Activated CD8-positive, alpha-beta memory T cell treated with anti-CD3 and anti-CD28 coated beads, Interleukin-2, amount 50 U/mL, for 1 hour (primary cell): Measurements from ENCODE around the gene RPS28.
"Not testable (repeated sequence)": the region's sequence is repeated elsewhere in the genome, so short reads cannot be mapped to it uniquely, and the experiment has no call there.

Source experiments
- DNase-seq: peaks from one replicate; pipeline ENCODE4 v3.0.0-alpha.2; 2020; ENCODE audit errors: extremely low read depth

The RPS28 gene

DNA sequence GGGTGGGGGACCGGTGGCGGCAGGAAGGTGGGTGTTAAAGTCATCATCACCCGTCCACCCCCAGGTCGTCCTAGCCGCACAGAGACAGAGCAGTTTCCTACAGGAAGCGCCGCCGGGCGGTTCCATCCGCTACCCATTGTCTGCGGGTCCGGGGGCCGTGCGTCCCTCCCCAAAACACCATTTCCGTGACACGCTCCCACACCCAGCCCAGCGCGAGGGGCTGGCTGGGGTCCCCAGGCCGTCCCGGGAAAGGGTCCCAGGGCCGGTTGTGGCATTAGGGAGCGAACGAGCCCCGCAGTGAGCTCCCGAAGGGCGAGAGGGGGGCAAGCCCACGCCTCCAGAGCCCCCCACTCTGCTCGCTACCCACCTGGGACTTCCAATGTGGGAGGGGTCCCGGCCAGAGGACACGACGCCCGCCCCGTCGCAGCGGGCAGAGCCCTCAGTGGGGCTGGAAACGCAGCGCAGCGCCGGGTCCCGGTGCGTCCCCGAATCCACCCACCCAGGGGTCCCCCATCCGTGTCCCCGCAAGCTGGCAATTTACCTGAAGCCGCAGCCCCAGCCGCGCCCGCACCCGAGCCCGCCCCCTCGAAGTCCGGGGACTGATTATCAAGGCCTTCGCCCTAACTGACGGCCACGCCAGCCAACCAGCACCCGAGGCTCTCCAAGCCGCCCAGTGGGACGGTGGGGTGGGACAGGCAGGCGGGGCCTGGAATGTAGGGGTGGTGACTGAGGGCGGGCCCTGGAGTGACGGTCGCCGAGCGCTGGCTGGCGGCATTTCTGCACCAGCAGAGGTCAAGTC, 21.6 kb downstream of the RPS28 start, which contains the start of gene KANK3:
Gene KANK3, minus strand, starts transcription at position 579 of the 799 bp plus-strand sequence. CDS start 5,434 bp downstream, outside the sequence.
- peak; percentile 85 for DNase-seq

DNA sequence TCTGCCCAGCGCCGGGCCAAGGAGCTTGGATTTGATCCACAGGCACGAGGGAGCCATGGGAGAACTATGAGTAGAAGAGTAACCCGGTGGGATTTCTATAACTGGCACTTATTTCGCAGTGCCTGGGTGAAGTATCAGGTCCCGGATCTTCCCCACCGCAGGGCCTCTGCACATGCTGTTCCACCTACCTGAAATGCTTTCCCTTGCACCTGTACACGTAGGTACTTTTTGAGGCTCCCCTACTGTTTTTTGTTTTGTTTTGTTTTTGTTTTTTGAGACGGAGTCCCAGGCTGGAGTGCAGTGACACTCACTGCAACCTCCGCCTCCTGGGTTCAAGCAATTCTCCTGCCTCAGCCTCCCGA, 22.2 kb downstream of the RPS28 start:
- no peak for DNase-seq

DNA sequence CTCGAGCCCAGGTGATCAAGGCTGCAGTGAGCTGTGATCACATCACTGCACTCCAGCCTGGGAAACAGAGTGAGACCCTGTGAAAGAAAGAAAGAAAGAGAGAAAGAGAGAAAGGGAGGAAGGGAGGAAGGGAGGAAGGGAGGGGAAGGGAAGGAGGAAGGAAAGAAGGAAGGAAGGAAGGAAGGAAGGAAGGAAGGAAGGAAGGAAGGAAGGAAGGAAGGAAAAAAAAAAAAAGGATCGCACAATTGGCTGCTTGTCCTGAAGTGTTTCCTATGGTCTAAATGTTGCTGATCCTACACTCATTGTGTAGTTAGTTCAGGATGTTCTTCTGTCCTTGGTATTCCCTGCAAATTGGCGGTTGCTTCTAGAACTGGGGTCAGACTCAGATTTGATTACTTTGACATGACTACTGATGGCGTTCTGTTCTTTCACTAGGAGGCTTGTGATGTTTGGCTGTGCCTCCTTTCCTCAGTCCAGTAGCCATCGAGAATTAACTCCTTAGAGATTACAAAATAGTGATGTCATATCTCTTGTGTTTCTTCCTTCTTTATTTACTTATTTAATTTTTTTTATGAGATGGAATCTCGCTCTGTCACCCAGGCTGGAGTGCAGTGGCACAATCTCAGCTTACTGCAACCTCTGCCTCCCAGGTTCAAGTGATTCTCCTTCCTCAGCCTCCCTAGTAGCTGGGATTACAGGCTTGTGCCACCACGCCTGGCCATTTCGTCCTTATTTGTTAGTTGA, 28.5 kb downstream of the RPS28 start:
- DNase-seq, result not testable (repeated sequence)

DNA sequence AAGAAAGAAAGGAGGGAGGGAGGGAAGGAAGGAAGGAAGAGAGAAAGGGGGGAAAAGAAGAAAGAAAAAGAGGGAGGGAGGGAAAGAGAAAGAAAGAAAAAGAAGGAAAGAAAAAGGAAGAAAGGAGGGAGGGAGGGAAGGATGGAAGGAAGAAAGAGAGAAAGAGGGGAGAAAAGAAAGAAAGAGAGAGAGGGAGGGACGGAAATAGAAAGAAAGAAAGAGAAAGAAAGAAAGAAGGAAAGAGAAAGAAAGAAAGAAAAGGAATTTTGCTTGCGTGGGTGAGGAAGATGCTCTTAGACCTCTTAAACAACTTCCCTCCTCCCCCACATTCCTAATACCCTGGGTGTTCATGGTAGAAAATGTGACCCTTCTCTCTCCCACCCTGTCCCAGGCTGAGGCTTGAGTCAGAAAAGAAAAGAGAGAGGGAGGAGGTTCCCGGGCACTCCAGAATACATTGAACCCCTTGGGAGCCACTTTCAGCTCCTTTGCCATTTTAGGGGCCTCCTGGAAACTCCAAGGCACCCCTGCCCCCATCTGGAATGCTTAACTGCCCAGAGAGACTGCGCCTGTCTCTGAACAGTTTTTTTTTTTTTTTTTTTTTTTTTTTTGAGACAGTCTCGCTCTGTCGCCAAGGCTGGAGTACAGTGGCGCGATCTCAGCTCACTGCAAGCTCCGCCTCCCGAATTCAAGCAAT, 31.0 kb downstream of the RPS28 start:
- no peak for DNase-seq

DNA sequence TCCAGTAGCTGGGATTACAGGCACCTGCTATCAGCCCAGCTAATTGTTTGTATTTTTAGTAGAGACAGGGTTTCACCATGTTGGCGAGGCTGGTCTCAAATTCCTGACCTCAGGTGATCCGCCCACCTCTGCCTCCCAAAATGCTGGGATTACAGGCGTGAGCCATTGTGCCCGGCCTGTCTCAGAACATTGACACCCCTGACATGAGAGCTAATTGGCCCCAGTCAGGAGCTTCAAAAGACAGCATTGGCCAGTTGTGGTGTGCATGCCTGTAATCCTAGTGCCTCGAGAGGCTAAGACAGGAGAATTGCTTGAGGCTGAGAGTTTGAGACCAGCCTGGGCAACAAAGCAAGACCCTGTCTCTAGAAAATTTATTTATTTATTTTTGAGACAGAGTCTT, 31.5 kb downstream of the RPS28 start:
- not testable (repeated sequence) for DNase-seq

DNA sequence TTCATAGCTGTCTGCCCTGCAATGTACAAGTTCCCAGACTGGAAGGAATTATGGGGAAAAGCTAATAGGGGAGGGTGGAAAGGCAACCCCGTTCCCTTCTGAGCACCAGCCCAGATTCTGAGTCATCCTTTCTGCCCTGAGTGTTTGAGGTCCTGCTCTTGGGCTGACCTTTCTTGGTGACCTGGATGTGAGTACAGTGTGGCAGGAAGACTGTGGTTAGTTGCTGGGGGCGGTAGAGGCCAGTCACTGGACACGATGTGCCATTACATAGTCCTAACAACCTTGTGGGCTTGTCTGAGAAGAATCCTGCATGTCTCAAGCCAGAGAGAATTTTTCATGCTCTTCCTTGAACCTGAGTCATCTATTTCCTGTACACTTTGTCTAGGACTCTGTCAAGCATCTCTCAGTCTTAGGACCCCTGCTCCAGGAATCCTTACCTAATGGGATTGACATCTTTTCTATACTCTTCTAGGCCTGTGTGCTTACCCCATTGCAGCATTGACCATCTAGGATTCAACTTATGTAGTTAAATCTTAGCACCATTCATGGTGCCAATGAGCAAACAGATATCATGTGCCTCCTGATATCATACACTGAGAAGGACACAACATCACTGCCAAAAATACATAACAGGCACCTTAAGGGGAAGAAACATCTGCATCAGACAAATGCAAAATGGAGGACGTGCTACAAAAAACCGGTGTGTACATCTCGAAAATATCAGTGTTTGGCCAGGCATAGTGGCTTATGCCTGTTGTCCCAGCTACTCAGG, 34.5 kb downstream of the RPS28 start:
- no peak for DNase-seq

DNA sequence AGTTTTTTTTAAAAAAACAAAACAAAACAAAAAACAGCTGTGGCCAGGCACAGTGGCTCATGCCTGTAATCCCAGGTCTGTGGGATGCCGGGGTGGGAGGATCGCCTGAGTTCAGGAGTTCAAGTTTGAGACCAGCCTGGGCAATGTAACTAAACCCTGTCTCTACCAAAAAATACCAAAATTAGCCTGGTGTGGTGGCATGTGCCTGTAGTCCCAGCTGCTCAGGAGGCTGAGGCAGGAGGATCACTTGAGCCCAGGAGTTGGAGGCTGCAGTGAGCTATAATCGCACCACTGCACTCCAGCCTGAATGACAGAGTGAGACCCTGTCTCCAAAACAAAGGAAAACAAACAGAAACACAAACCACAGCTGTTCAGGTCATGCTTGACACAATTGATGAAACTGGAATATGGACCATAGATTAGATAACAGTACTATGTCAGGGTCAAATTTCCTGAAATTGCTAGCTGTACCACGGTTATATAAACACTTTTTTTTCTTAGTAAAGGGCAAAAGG, 35.8 kb downstream of the RPS28 start:
- DNase-seq, result no peak

DNA sequence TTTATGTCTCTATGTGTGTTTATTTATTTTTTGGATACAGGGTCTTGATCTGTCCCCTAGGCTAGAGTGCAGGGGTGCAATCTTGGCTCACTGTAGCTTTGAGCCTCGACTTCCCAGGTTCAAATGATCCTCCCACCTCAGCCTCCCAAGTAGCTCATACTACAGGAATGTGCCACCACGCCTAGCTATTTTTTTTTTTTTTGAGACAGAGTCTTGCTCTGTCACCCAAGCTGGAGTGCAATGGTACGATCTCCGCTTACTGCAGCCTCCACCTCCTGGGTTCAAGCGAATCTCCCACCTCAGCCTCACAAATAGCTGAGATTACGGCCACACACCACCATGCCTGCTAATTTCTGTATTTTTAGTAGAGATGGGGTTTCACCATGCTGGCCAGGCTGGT, 37.7 kb downstream of the RPS28 start:
- no peak for DNase-seq

DNA sequence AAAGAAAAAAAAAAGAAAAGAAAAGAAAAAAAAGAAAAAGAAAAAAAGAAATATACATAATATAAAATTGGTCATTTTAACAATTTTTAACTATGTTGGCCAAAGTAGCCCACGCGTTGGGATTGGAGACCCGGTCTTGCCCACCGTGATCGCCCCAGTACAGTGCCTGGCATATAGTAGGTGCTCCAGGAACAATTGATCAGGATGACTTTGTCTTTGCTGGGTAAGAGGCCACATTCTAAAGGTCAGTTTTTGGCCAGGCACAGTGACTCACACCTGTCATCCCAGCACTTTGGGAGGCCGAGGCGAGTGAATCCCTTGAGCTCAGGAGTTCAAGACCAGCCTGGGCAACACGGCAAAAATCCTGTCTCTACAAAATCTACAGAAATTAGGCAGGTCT, 38.9 kb downstream of the RPS28 start:
- no peak for DNase-seq

DNA sequence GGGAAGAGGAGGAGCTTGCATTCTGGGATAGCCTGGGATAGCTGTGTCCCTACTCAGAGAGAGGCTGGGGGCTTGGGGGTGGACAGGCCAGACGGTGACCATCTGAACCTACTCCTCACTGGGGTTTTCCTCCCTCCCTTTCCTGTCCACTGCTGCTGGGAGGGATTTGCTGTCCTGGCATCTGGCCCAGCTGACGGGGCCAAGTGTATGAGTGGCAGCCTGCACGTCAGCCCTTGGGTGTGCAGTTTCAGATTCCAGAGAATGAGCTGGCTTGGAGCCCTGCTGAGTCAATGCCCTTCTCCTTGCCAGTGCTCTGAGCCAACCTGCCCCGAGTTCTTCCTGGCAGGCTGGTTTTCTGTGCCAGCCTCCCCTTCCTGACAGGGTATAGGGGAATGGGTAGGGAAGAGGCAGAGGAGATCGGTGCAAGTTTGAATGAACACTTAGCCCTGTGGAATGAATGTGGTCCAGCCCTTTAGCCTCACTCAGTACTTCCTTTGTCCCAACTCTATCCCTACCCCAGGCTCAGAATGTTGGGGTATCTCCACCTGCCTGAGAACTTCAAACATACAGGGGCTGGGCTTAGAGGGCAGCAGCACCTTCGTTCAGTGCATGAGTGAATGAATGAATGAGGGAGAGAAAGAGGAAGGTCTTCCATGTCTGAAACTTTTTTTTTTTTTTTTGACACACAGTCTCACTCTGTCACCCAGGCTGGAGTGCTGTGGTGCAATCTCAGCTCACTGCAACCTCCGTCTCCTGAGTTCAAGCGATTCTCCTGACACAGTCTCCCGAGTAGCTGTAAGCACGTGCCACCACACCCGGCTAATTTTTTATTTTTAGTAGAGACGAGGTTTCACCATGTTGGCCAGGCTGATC, 40.9 kb downstream of the RPS28 start:
- no peak for DNase-seq

DNA sequence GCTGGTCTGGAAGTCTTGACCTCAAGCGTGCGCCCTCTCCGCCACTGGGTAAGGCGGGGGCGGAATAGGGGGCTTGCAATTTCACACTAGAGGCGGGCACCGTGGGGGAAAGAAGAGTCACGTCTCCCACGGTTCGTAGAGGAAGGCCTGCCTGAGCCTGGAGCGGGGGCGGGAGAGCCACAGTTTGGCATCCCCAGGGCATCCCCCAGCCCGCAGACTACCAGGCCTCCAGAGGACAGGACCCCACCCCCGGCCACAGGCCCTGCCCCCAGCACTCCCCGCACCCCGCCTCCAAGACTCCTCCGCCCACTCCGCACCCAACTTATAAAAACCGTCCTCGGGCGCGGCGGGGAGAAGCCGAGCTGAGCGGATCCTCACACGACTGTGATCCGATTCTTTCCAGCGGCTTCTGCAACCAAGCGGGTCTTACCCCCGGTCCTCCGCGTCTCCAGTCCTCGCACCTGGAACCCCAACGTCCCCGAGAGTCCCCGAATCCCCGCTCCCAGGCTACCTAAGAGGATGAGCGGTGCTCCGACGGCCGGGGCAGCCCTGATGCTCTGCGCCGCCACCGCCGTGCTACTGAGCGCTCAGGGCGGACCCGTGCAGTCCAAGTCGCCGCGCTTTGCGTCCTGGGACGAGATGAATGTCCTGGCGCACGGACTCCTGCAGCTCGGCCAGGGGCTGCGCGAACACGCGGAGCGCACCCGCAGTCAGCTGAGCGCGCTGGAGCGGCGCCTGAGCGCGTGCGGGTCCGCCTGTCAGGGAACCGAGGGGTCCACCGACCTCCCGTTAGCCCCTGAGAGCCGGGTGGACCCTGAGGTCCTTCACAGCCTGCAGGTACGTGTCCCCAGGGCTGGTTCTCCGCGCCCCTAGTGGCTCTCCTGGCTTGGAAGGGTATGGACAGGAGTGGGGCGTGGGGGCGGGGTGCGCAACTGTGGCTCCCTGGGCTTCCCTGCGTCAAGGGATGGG, 42.8 kb downstream of the RPS28 start, which contains the start of gene ANGPTL4:
Gene ANGPTL4, plus strand, starts transcription at position 353 of the 969 bp plus-strand sequence. Its CDS starts 167 bp downstream, at position 520.
- DNase-seq, result no peak

DNA sequence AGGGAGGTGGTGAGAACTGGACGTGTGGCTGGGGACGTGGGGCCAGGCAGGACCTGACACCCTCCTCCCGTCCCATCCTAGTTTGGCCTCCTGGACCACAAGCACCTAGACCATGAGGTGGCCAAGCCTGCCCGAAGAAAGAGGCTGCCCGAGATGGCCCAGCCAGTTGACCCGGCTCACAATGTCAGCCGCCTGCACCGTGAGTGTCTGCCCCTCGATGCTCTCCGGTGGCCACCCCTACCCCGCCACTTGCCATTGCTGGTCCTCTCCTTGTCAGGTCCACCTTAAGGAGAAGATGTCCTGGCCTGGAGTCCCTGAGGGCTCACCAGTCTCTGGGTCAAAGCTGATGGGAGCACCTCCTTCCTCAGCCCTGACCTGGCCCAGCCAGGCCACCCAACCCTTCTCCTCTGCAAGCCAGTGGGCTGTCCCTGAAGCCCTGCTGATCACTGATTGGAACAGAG, 44.9 kb downstream of the RPS28 start:
- no peak for DNase-seq

DNA sequence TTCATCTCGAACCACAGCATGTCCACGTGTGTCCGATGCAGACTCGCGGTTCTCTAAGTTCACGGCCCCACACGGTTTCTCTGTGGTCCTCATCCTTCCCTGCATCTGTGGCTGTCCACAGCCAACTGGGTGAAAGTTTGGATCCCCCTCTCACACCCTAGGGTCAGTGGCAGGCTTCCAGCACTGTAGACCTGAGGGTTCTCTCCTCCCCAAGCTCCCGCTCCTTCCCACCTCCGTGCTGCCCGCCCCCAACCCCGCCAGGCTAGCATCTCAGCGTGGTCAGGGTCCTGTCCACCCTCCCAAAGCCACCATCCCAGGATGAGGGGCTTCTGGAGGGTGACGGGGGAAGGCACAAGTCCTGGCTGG, 45.6 kb downstream of the RPS28 start:
- no peak for DNase-seq

DNA sequence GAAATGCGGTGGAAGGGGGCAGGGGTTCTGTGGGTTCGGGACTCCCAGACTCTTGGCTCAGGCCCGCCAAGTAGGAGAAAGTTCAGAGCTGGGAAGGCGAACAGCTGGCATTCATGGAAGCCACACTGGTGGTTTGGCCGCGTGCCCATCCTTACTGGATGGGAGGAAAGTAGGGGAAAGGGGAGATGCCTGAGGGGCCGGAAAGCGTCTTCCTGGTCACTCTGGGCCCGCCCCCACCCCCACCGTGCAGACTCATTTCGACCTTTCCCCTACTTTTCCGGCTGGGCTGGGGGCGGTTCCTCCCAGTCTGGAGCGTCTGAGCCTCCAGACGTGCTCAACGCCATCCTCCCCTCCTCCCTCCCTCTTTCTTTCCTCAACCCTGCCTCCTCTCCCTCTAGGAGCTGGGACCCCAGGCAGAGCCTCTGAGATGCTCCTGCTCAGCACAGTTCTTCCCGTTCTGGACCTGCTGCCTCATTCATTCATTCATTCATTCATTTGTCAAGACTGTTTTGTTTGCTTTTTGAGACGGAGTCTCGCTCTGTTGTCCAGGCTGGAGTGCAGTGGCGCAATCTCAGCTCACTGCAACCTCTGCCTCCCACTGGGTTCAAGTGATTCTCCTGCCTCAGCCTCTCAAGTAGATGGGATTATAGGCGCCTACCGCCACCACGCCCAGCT, 46.2 kb downstream of the RPS28 start:
- no peak for DNase-seq

DNA sequence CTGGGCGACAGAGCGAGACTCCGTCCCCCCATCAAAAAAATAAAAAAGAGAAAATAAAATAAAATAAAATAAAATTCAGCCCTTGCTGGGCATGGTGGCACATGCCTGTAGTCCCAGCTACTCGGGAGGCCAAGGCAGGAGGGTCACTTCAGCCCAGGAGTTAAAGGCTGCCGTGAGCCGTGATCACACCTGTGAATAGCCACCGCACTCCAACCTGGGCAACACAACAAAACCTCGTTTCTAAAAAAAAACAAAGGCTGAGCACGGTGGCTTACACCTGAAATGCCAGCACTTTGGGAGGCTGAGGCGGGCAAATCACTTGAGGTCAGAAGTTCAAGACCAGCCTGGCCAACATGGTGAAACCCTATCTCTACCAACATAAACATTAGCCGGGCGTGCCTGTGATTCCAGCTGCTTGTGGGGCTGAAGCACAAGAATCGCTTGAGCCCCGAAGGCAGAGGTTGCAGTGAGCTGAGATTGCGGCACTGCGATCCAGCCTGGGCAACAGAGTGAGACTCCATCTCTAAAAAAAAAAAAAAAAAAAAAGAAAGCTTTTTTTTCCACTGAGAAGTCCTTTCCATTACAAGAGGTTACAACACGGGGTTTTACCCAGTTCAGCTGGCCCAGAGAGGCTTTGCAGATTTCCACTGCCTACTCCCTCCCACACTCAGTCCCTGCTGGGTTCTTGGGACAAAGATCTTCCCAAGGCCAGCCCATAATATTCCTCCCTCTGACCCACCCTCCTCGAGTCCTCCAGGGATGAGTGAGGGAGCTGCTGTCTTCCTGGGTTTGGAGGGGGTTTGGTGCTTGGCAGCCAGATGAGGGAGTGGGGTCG, 49.1 kb downstream of the RPS28 start:
- no peak for DNase-seq

DNA sequence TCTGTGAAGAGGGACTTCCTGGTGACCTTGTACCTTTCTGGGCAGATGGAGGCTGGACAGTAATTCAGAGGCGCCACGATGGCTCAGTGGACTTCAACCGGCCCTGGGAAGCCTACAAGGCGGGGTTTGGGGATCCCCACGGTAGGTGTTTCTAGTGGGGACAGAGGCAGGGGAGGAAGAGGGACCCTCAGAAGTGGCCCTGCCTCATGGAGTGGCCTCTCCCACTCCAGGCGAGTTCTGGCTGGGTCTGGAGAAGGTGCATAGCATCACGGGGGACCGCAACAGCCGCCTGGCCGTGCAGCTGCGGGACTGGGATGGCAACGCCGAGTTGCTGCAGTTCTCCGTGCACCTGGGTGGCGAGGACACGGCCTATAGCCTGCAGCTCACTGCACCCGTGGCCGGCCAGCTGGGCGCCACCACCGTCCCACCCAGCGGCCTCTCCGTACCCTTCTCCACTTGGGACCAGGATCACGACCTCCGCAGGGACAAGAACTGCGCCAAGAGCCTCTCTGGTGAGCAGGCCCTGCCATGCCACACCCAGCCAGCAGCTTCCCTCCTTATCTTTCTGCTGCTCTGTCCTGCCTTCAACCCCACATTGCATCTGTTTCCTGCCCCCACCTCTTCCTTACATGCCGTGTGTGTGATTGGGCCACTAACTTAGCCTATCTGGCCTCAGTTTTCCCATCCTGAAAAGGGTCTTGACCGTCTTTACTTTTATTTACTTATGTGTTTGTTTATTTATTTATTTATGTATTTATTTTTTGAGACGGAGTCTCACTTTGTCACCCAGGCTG, 49.9 kb downstream of the RPS28 start:
- DNase-seq, result no peak
